ENCODE data around the gene HHAT.

The HHAT gene

GRCh38 chr1:210607361-210607760 is 278.7 kb downstream of the HHAT start:
- DNase-seq = no peak

- DNase-seq = no peak
Measured at GRCh38 chr1:210608767-210609166, 280.1 kb downstream of the HHAT start.

- no peak for DNase-seq
Measured at GRCh38 chr1:210616356-210616755, 287.7 kb downstream of the HHAT start.

GRCh38 chr1:210617293-210617692 is 288.6 kb downstream of the HHAT start:
- no peak for DNase-seq

GRCh38 chr1:210618369-210618768 is 289.7 kb downstream of the HHAT start:
- DNase-seq = no peak

GRCh38 chr1:210620867-210621488 is 292.3 kb downstream of the HHAT start:
- DNase-seq = peak; percentile 3

- DNase-seq = no peak
Measured at GRCh38 chr1:210621712-210622111, 293.0 kb downstream of the HHAT start.

- DNase-seq = no peak
Measured at GRCh38 chr1:210624722-210625121, 296.0 kb downstream of the HHAT start.

GRCh38 chr1:210625715-210626114 is 297.0 kb downstream of the HHAT start:
- no peak for DNase-seq

GRCh38 chr1:210626341-210626740 is 297.6 kb downstream of the HHAT start:
- DNase-seq = no peak

- DNase-seq = no peak
Measured at GRCh38 chr1:210627755-210628154, 299.1 kb downstream of the HHAT start.

GRCh38 chr1:210629276-210629675 is 300.6 kb downstream of the HHAT start:
- no peak for DNase-seq

- DNase-seq = no peak
Measured at GRCh38 chr1:210631399-210631798, 302.7 kb downstream of the HHAT start.

- no peak for DNase-seq
Measured at GRCh38 chr1:210633140-210633539, 304.4 kb downstream of the HHAT start.

- DNase-seq = peak; percentile 22
Measured at GRCh38 chr1:210633636-210634035, 304.9 kb downstream of the HHAT start.

GRCh38 chr1:210635108-210635507 is 306.4 kb downstream of the HHAT start:
- no peak for DNase-seq

GRCh38 chr1:210641582-210641981 is 312.9 kb downstream of the HHAT start:
- no peak for DNase-seq

GRCh38 chr1:210645582-210646257 is 317.0 kb downstream of the HHAT start:
- DNase-seq = peak; percentile 24

- no peak for DNase-seq
Measured at GRCh38 chr1:210646258-210646616, 317.5 kb downstream of the HHAT start.

- DNase-seq = no peak
Measured at GRCh38 chr1:210647406-210648333, 319.0 kb downstream of the HHAT start.

- DNase-seq = no peak
Measured at GRCh38 chr1:210648588-210649269, 320.0 kb downstream of the HHAT start.

GRCh38 chr1:210650403-210650802 is 321.7 kb downstream of the HHAT start:
- no peak for DNase-seq

GRCh38 chr1:210652329-210652954 is 323.7 kb downstream of the HHAT start:
- no peak for DNase-seq

All from NCI-H345 (cell line).